ENCODE data around the gene ZNF732.

The ZNF732 gene

DNA sequence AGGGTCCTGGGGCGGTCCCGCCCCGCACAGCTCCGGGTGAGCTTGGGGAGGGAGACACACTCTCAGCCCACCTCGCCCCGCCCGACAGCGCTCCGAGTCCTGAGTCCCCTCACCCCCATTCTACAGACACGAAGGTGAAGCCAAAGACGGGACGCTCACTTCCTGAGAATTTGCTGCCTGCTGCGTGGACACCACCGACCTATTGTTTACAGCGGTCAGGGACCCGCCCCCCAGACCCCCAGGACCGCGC, 31.5 kb upstream of the ZNF732 start:
- peak overlapping the region; percentile 87 for H3K9ac ChIP-seq (ENCODE audit: low read length)
- peaks cover 35% of the 10 kb centered on the region for H3K79me2 ChIP-seq (ENCODE audit: control insufficient read depth, insufficient read depth, low read length)
- H3K4me3 ChIP-seq (ENCODE audit: low read length) = peak overlapping the region; percentile 81
- H3K4ac ChIP-seq (ENCODE audit: low read depth, low read length) = peak overlapping the region; percentile 49
- no peak overlapping the region for H2BK120ac ChIP-seq (ENCODE audit: low read depth, low read length)
- H3K18ac ChIP-seq (ENCODE audit: low read length) = peak overlapping the region; percentile 77
- DNase-seq = peak; percentile 57
- no peaks in the 10 kb centered on the region for H3K27me3 ChIP-seq (ENCODE audit: insufficient read depth, low read length, poor library complexity)
- H4K5ac ChIP-seq (ENCODE audit: low read length) = no peak overlapping the region
- H3K4me2 ChIP-seq (ENCODE audit: low read length) = peak overlapping the region; percentile 97
- peaks cover 2% of the 10 kb centered on the region for H3K4me1 ChIP-seq (ENCODE audit: control insufficient read depth, low read depth, low read length)
- WGBS (ENCODE audit: extremely low coverage, insufficient coverage, low lambda C conversion rate) = no CpG with 5 or more reads among the region's 18 CpGs
- no peaks in the 10 kb centered on the region for H3K36me3 ChIP-seq (ENCODE audit: control insufficient read depth, insufficient read depth, low read length)
- H2BK5ac ChIP-seq (ENCODE audit: low read length) = no peak overlapping the region
- H3K79me1 ChIP-seq (ENCODE audit: low read length) = peaks cover 8% of the 10 kb centered on the region
- peak overlapping the region; percentile 45 for H3K23ac ChIP-seq (ENCODE audit: low read length)
- H4K8ac ChIP-seq (ENCODE audit: low read depth, low read length) = no peak overlapping the region
- no peak overlapping the region for H3K27ac ChIP-seq (ENCODE audit: low read depth, low read length)
- no peak overlapping the region for H2AK5ac ChIP-seq (ENCODE audit: low read length)
- peak overlapping the region; percentile 96 for H3K56ac ChIP-seq (ENCODE audit: low read length)
- no peak overlapping the region for H2BK15ac ChIP-seq (replicated peaks; ENCODE audit: low read depth)

DNA sequence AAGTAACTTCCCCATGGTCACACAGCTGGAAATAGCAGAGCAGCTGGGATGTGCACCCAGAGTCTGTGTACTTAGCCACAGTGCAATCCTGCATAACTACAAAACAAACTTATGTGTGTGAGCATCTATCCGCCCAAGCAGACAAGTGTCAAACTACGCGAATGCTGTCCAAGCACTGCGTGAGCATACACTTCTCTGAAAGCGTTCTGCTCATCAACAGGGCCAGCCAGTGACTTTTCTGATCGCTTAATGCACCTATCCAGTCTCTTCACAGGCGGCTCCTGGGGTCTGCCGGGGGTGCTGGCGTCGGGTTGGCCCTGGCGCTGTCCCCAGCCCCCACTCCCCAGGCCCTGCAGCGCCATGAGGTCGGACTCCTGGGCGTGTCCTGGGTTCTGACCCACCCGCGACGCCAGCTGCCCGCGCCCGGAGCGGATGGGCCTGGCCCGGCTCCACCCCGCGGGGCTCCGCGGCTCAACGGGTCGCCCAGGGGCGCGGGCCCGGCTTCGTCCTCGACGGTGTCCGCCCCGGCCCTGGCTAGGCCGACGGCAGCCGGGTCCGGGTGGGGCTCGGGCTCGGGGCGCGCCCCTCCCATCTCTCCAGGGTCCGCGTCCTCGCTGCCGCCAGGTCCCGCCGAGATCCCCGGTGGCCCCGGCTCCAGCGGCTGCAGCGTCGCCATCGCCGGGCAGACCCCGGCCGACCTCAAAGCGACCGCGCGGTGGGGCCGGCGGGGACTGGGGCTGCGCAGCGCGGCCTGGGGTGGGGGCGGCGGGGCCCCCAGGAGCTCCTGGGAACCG, 31.0 kb upstream of the ZNF732 start:
- Histone ChIP-seq H3K4ac (ENCODE audit: low read depth, low read length) (peak overlapping the region; percentile 49), H2AK5ac (ENCODE audit: low read length) (no peak overlapping the region), H3K36me3 (ENCODE audit: control insufficient read depth, insufficient read depth, low read length) (no peaks in the 10 kb centered on the region), H3K79me2 (ENCODE audit: control insufficient read depth, insufficient read depth, low read length) (peaks cover 32% of the 10 kb centered on the region), H3K18ac (ENCODE audit: low read length) (peak overlapping the region; percentile 77), H3K4me1 (ENCODE audit: control insufficient read depth, low read depth, low read length) (peaks cover 2% of the 10 kb centered on the region), H3K9ac (ENCODE audit: low read length) (peak overlapping the region; percentile 87), H4K8ac (ENCODE audit: low read depth, low read length) (no peak overlapping the region), H3K4me2 (ENCODE audit: low read length) (peak overlapping the region; percentile 97), H3K79me1 (ENCODE audit: low read length) (peaks cover 8% of the 10 kb centered on the region), H3K4me3 (ENCODE audit: low read length) (peak overlapping the region; percentile 81), H2BK5ac (ENCODE audit: low read length) (no peak overlapping the region), H3K27ac (ENCODE audit: low read depth, low read length) (no peak overlapping the region), H2BK120ac (ENCODE audit: low read depth, low read length) (no peak overlapping the region), H3K23ac (ENCODE audit: low read length) (no peak overlapping the region), H3K27me3 (ENCODE audit: insufficient read depth, low read length, poor library complexity) (no peaks in the 10 kb centered on the region), H2BK15ac (replicated peaks; ENCODE audit: low read depth) (no peak overlapping the region), H4K5ac (ENCODE audit: low read length) (no peak overlapping the region), H3K56ac (ENCODE audit: low read length) (peak overlapping the region; percentile 96)
- DNase-seq = peak; percentile 26
- no CpG with 5 or more reads among the region's 71 CpGs for WGBS (ENCODE audit: extremely low coverage, insufficient coverage, low lambda C conversion rate)

DNA sequence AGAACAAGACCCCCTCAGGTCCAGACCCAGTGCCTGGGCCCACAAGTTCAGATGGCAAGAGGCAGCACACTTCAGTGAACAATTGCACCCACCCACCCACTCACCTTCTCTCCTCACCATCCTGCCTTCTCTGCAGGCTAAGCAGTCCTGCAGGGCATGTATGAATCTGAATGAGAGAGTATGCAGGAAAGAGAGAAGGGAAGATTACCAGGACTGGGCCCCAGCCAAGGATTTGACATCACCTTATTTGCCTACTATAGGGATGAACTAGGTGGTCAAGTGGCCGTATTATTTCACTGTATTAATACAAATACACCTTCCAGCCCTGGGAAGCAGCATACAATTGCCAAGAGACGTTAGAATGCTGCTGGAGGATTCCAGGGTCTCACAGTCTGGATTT, 30.2 kb upstream of the ZNF732 start:
- Histone ChIP-seq H4K5ac (ENCODE audit: low read length) (no peak overlapping the region), H3K27ac (ENCODE audit: low read depth, low read length) (no peak overlapping the region), H3K18ac (ENCODE audit: low read length) (no peak overlapping the region), H2AK5ac (ENCODE audit: low read length) (no peak overlapping the region), H4K8ac (ENCODE audit: low read depth, low read length) (no peak overlapping the region), H3K27me3 (ENCODE audit: insufficient read depth, low read length, poor library complexity) (no peaks in the 10 kb centered on the region), H3K4me3 (ENCODE audit: low read length) (no peak overlapping the region), H3K79me2 (ENCODE audit: control insufficient read depth, insufficient read depth, low read length) (peaks cover 24% of the 10 kb centered on the region), H2BK5ac (ENCODE audit: low read length) (no peak overlapping the region), H3K36me3 (ENCODE audit: control insufficient read depth, insufficient read depth, low read length) (no peaks in the 10 kb centered on the region), H3K56ac (ENCODE audit: low read length) (peak overlapping the region; percentile 30), H3K79me1 (ENCODE audit: low read length) (peaks cover 8% of the 10 kb centered on the region), H3K4me1 (ENCODE audit: control insufficient read depth, low read depth, low read length) (peaks cover 2% of the 10 kb centered on the region), H3K4me2 (ENCODE audit: low read length) (no peak overlapping the region), H2BK120ac (ENCODE audit: low read depth, low read length) (no peak overlapping the region), H3K23ac (ENCODE audit: low read length) (no peak overlapping the region), H3K4ac (ENCODE audit: low read depth, low read length) (no peak overlapping the region), H2BK15ac (replicated peaks; ENCODE audit: low read depth) (no peak overlapping the region), H3K9ac (ENCODE audit: low read length) (no peak overlapping the region)
- no CpG with 5 or more reads among the region's 2 CpGs for WGBS (ENCODE audit: extremely low coverage, insufficient coverage, low lambda C conversion rate)
- no peak for DNase-seq

DNA sequence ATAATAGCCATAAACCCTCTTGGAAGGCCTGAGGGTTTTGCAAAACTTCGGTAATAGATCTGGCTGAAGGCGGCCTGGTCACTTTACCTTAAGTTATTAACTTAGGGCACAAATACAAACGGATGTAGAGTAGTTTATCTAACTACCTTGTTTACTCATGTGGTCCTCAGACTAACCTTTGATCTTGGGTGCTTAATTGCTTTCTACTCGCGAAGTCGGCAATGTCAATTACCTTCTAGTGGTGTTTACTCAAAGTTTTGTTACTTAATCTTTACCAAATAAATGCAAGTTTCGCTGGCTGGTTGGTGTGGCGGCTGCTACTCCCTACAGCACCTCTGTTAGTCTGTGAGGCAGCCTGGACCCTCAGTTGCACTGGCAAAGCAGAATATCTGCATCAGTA, 23.5 kb upstream of the ZNF732 start:
- H3K4me2 ChIP-seq (ENCODE audit: low read length) = no peak overlapping the region
- H3K4me3 ChIP-seq (ENCODE audit: low read length) = no peak overlapping the region
- H2BK5ac ChIP-seq (ENCODE audit: low read length) = no peak overlapping the region
- H3K79me1 ChIP-seq (ENCODE audit: low read length) = no peaks in the 10 kb centered on the region
- no peak overlapping the region for H4K8ac ChIP-seq (ENCODE audit: low read depth, low read length)
- no peak overlapping the region for H3K23ac ChIP-seq (ENCODE audit: low read length)
- no peak overlapping the region for H3K4ac ChIP-seq (ENCODE audit: low read depth, low read length)
- no peak overlapping the region for H2AK5ac ChIP-seq (ENCODE audit: low read length)
- H3K36me3 ChIP-seq (ENCODE audit: control insufficient read depth, insufficient read depth, low read length) = no peaks in the 10 kb centered on the region
- H3K4me1 ChIP-seq (ENCODE audit: control insufficient read depth, low read depth, low read length) = no peaks in the 10 kb centered on the region
- no peak for DNase-seq
- H3K18ac ChIP-seq (ENCODE audit: low read length) = no peak overlapping the region
- H3K79me2 ChIP-seq (ENCODE audit: control insufficient read depth, insufficient read depth, low read length) = no peaks in the 10 kb centered on the region
- no peak overlapping the region for H3K56ac ChIP-seq (ENCODE audit: low read length)
- no peak overlapping the region for H2BK15ac ChIP-seq (replicated peaks; ENCODE audit: low read depth)
- no peak overlapping the region for H4K5ac ChIP-seq (ENCODE audit: low read length)
- no peaks in the 10 kb centered on the region for H3K27me3 ChIP-seq (ENCODE audit: insufficient read depth, low read length, poor library complexity)
- H2BK120ac ChIP-seq (ENCODE audit: low read depth, low read length) = no peak overlapping the region
- no CpG with 5 or more reads among the region's 8 CpGs for WGBS (ENCODE audit: extremely low coverage, insufficient coverage, low lambda C conversion rate)
- H3K9ac ChIP-seq (ENCODE audit: low read length) = no peak overlapping the region
- H3K27ac ChIP-seq (ENCODE audit: low read depth, low read length) = no peak overlapping the region

DNA sequence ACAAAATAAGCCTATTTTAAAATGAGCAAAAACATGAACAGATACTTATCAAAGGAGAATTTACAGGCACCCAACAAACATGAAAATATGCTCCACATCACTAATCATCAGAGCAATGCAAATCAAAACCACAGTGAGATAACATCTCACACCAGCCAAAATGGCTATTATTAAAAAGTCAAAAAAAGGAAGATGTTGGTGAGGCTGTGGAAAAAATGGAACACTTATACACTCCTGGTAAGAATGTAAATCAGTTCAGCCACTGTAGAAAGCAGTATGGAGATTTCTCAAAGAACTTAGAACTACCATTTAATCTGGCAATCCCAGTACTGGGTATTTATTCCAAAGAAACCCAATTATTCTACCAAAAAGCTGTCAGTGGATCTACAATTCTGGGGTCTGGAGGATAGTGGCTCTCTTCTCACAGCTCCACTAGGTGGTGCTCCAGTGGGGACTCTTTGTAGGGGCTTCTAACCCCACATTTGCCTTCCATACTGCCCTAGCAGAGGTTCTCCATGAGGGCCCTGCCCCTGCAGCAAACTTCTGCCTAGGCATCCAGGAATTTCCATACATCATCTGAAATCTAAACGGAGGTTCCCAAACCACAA, 9.1 kb upstream of the ZNF732 start:
- Histone ChIP-seq H3K27me3 (ENCODE audit: insufficient read depth, low read length, poor library complexity) (no peaks in the 10 kb centered on the region), H3K56ac (ENCODE audit: low read length) (no peak overlapping the region), H2BK120ac (ENCODE audit: low read depth, low read length) (no peak overlapping the region), H3K4me1 (ENCODE audit: control insufficient read depth, low read depth, low read length) (no peaks in the 10 kb centered on the region), H3K79me1 (ENCODE audit: low read length) (no peaks in the 10 kb centered on the region), H2AK5ac (ENCODE audit: low read length) (no peak overlapping the region), H4K5ac (ENCODE audit: low read length) (no peak overlapping the region), H3K79me2 (ENCODE audit: control insufficient read depth, insufficient read depth, low read length) (no peaks in the 10 kb centered on the region), H3K4me2 (ENCODE audit: low read length) (no peak overlapping the region), H3K23ac (ENCODE audit: low read length) (no peak overlapping the region), H2BK15ac (replicated peaks; ENCODE audit: low read depth) (no peak overlapping the region), H3K9ac (ENCODE audit: low read length) (no peak overlapping the region), H2BK5ac (ENCODE audit: low read length) (no peak overlapping the region), H4K8ac (ENCODE audit: low read depth, low read length) (no peak overlapping the region), H3K4me3 (ENCODE audit: low read length) (no peak overlapping the region), H3K4ac (ENCODE audit: low read depth, low read length) (no peak overlapping the region), H3K27ac (ENCODE audit: low read depth, low read length) (no peak overlapping the region), H3K36me3 (ENCODE audit: control insufficient read depth, insufficient read depth, low read length) (no peaks in the 10 kb centered on the region), H3K18ac (ENCODE audit: low read length) (no peak overlapping the region)
- no peak for DNase-seq
- no CpG with 5 or more reads among the region's 1 CpG for WGBS (ENCODE audit: extremely low coverage, insufficient coverage, low lambda C conversion rate)

DNA sequence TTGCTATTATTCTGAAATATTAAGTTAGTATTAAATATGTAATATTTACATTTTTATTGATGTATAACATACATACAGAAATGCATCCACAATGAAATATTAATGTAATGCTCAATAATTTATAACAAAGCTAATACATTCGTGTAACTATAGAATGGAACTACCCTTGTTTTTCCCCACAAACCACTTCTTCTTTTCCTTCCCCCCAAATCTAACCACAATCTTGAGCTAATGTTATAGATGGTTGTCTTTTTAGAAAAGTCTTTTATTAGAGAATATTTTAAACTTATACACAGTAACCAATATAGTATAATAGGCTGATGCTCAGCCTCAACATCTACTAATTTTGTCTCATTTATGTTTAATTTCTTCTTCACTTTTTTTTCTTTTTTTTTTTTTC, 4.5 kb upstream of the ZNF732 start:
- Histone ChIP-seq H3K36me3 (ENCODE audit: control insufficient read depth, insufficient read depth, low read length) (no peaks in the 10 kb centered on the region), H3K27me3 (ENCODE audit: insufficient read depth, low read length, poor library complexity) (no peaks in the 10 kb centered on the region), H3K4me1 (ENCODE audit: control insufficient read depth, low read depth, low read length) (no peaks in the 10 kb centered on the region), H2AK5ac (ENCODE audit: low read length) (no peak overlapping the region), H3K4me2 (ENCODE audit: low read length) (no peak overlapping the region), H3K79me2 (ENCODE audit: control insufficient read depth, insufficient read depth, low read length) (peaks cover 2% of the 10 kb centered on the region), H3K23ac (ENCODE audit: low read length) (no peak overlapping the region), H3K56ac (ENCODE audit: low read length) (no peak overlapping the region), H2BK5ac (ENCODE audit: low read length) (no peak overlapping the region), H3K4me3 (ENCODE audit: low read length) (no peak overlapping the region), H4K8ac (ENCODE audit: low read depth, low read length) (no peak overlapping the region), H3K4ac (ENCODE audit: low read depth, low read length) (no peak overlapping the region), H3K79me1 (ENCODE audit: low read length) (no peaks in the 10 kb centered on the region), H3K9ac (ENCODE audit: low read length) (no peak overlapping the region), H2BK120ac (ENCODE audit: low read depth, low read length) (no peak overlapping the region), H3K18ac (ENCODE audit: low read length) (no peak overlapping the region), H2BK15ac (replicated peaks; ENCODE audit: low read depth) (no peak overlapping the region), H4K5ac (ENCODE audit: low read length) (no peak overlapping the region), H3K27ac (ENCODE audit: low read depth, low read length) (no peak overlapping the region)
- no peak for DNase-seq
- WGBS (ENCODE audit: extremely low coverage, insufficient coverage, low lambda C conversion rate) = no CpG with 5 or more reads among the region's 1 CpG

Data from mesendoderm (in vitro differentiated cells).